HPDE6-E6E7 (cell line): ENCODE data around the gene AMPD3.
A peak's percentile ranks its signal among the peaks of the same experiment; 100 is the strongest.
"Not testable (repeated sequence)": the region's sequence is repeated elsewhere in the genome, so short reads cannot be mapped to it uniquely, and the experiment has no call there.

ENCODE experiments used
- DNase-seq: peaks from one replicate; pipeline ENCODE4 v3.0.0; 2011; ENCODE audit warnings: missing footprints; ENCODE audit errors: extremely low spot score

AMPD3 gene

DNA sequence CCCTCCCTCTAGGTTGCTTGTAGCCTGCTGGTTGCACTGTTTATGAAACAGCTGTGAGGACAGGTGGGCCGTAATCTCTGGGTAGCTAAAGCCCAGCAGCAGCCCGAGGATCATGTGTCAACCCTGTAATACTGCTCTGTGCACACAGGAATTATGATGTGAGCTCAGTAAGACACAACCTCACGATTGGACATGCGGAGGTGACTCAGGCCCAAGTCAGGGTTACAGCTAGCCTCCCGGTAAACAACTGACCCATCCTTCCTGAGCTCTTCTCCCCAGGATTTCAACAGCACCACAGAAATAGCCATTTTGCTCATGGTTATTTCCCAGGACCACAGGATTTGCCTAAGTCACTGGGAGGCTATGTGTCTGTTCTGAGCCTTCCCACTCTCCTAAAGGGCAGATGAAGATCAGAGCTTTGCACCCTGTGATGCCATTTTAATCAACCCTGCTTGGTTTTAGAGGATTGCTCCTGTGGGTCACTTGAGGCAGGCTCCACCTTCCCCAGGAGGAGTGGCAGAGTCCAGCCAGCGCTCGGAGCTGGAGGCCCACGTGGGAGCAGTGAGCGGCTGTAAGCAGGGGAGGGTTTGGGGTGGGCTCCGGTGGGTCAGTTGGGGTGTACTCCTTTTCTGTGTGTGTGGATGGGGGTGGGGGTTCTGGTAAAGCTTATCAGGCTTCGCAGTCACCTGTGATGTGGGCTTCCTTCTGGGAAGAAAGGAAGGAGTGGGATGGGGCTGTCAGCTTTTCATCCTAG is at the start of gene AMPD3:
Gene AMPD3 (plus strand): TSS at position 387 of the 754 bp plus-strand sequence. CDS start 6,256 bp downstream, outside the sequence.
- DNase-seq, result peak; percentile 89

DNA sequence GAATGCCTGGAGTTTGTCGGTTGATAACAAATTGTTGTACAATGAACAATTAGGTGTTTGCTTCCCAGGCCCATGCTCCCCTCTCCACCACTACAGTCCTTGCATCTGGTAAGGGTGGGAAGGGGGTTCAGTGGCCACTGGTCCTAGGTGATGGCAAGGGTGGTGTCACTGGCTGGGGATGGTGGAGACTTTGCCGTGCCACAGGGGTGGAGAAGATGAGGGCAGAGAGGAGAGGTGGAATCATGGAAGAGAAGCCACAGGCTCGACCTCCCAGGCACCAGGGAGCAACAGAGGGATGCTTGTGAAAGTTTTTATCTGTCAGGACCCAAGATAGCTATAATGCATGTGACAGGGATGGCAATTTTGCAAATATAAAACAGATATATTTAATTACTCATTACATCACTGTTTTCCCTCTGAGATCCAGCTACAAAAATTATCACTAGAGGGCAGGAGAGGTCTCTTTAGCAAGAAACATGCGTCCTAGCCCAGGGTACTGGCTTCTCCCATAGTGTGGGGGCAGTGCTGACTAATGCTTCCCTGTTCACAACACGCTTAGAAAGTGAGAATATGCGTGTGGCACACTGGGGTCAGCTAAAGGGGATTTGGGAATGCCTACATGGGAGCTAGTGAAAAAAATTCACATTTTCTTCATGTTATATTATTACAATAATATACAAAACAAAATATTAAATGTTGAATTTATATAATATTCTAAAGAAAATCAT is 49.0 kb upstream of the AMPD3 start:
- DNase-seq, result peak; percentile 69

DNA sequence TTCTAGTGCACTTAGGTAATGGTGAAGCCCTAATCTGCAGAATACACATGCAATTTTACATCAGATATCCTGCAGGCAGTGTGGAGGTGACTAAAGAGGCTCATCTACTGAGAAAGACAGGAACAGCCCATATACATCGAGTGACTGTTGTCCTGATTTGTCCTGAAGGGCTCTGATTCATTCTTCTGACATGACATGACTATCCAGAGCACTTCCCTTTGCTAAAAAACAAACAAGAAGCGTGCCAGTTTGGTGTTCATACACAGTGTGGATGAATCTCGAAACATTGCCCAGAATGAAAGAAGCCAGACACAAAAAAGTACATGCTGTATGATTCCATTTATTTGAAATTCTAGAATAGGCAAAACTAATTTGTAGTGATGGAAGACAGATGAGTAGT is 48.0 kb upstream of the AMPD3 start:
- peak; percentile 61 for DNase-seq

DNA sequence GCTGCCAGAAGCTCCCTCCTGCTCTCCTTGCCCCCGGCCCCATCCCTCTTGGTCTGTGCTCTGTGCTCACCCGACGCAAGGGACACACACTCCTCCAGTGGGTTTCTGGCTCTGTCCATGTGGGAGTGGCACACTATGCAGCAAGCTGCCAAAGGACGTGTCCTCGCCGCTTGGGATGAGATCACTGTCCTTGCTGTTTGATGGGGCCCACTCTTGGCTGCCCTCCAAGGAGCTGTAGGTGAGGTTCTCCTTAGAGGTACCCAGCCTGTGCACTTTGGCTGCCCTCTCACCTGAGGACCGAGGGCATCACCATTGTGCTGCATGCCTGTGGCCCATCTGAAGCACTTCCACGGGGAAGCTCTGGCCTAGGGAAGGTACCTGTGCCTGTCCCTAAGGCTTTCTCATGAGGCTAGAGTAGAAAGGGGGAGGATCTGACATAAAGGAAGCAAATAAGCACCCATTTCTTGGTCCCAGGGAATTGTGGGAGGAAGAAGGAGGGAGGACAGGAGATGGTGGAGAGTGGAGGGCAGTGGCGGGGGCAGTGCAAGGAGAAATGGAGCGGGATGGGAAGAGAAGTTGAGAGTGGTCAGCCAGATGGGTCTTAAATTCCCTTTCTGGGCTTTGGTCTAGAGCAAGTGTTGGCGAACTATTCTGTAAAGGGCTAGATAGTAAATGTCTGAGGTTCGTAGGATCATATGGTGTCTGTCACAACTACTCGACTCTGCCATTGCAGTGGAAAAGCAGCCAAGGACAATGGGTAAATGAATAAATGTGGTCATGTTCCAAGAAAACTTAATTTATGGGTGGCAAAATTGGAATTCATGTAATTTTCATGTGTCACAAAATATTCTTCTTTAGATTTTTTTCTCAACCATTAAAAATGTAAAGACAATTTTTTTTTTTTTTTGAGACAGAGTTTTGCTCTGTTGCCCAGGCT is 47.0 kb upstream of the AMPD3 start:
- no peak for DNase-seq

DNA sequence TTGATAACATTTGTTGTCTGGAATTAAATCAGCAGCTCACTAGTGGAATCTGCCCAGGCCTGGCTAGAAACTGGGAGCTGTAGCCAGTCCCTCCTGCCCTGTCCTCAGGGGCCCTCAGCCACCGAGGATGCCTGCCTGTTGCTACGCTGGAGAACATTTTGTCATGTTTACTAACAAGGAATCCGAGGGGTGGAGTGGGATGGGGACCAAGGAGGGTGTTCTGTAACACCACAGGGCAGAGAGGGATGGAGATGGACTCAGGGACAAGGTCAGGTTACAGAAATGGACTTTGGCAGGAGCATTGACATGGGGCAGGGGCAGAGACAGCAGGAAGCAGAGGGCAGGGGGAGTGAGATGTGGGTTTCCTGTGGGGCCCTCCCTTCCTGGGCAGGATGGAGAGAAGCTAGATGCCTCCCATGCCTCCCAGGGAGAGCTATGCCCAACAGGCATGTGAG is 45.8 kb upstream of the AMPD3 start:
- DNase-seq, result no peak

DNA sequence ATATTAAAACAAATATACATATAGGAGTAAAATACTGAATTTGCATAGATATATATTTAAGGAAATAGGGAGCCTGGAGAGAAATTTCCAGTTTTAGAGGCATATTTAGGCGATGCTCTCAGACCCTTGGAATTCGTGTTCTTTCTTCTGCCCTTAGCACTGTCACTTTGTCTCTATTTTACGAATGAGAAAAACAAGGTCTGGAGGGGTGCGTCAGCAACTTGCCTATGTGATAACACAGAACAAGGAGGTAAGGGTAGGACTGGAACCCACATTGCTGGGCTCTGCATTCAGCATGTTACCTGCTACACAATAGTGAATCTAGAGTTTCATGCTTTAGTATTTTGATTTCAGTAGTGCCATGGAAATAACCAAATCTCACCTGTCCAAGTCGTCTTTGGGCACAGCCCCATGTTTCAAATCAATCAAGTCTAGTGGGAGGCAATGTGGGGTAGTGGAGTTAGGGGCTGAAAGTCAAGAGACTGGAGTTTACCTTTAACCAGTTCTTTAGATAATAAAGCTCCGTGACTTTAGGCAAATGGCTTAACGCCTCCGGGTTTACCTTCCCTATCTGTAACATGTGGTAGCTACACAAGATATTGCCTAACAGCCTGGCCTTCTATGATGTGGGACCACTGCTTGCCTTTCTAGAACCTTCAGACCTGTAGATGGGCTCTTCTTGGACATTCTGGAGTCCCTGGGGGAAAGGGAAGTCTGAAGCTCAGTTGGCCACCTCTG is 44.8 kb upstream of the AMPD3 start:
- DNase-seq, result no peak

DNA sequence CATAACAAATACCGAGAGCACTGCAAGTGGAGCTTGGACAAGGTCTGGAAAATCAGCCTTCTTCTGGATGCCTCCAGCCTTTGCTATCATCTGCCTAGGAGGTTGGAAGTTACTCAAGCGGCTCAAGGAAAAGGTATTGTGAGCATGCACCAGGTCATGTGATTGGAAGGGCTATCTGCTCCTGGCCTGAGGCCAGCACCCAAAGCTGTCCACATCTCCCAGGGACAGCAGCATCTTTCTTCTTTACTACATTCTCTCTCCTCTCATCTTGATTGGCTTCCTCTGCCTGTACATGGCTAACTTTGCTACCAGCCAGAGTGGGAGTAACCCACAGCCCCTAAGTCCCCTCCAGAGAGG is 44.2 kb upstream of the AMPD3 start:
- DNase-seq, result no peak

DNA sequence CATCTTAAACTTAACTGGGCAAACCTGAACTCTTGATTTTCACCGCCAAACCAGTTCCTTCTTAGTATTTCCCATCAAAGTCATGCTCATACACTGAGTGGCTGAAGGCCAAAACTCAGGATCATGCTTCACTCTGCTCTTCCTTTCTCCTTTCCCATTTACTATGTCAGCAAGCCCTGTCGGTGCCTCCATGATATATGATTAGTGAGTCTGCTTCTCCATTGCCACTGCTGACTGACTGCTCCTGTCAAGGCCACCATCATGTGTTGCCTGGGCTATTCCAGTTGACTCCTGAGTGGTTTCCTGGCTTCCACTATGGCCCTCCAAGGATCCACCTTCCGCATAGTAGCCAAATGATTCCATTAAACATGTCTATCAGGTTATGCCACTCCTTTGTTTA is 42.8 kb upstream of the AMPD3 start:
- DNase-seq, result no peak

DNA sequence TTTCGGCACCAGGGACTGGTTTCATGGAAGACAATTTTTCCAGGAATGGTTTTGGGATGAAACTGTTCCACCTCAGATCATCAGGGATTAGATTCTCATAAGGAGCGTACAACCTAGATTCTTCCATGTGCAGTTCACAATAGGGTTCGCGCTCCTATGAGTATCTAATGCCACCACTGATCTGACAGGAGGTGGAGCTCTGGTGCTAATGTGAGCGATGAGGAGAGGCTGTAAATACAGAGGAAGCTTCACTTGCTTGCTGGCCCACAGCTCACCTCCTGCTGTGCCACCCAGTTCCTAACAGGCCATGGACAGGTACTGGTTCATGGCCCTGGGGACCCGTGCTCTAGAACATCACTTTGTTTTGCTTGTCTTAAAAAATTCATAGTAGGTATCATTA is 41.8 kb upstream of the AMPD3 start:
- DNase-seq, result no peak

DNA sequence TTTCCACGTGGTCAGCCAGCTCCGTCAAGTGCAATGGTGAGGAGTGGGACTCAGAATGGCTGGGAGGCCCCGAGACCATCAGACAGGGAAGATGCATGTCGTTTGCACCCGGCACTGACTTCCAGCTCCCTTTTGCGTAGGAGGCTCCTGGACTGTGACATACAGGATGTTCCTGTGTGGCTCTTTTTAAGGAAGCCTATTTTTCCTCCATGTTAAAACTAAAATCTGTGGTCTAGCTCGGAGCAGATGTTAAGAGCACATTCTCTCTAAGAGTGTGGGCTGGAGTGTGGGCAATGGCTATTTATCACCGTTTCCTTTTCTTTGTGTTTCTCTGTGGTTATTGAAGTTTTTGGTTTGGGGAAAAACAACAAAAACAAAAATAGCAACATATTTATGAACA is 40.9 kb upstream of the AMPD3 start:
- DNase-seq, result no peak

DNA sequence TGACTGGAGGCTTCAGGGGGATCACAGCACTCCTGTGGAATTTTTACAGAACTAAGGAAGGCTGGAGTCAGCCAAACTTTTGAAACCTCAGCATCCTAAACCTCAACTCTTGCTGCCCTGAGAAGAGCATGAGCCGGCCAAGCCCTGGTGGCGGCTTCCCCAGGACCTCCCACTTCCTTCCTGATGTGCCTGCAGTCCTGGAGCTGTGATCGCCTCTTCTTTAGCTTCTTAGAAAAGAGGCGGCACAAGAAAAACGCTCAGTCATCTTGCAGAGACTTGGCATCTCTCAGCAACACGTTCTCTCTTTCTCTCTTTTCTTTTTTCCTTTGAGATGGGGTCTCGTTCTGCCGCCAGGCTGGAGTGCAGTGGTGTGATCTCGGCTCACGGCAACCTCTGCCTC is 40.4 kb upstream of the AMPD3 start:
- no peak for DNase-seq

DNA sequence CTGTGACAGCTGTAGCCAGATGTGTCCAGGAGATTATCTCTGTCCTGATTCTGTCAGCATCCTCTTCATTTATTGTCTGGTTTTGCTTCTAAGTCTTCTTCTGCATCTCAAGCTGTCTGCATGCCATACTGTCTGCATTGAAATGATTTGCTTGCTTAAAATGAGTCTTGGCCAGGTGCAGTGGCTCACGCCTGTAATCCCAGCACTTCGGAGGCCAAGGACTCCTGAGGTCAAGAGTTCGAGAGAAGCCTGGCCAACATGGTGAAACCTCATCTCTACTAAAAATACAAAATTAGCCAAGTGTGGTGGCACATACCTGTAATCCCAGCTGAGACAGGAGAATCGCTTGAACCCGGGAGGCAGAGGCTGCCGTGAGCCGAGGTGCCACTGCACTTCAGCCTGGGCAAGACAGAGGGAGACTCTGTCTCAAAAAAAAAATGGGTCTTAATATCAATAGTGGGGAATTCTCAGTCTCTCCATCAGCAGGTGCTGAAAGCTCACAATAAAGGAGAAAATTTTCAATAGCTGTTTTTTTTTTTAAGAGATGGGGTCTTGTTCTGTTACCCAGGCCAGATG is 39.2 kb upstream of the AMPD3 start:
- no peak for DNase-seq

DNA sequence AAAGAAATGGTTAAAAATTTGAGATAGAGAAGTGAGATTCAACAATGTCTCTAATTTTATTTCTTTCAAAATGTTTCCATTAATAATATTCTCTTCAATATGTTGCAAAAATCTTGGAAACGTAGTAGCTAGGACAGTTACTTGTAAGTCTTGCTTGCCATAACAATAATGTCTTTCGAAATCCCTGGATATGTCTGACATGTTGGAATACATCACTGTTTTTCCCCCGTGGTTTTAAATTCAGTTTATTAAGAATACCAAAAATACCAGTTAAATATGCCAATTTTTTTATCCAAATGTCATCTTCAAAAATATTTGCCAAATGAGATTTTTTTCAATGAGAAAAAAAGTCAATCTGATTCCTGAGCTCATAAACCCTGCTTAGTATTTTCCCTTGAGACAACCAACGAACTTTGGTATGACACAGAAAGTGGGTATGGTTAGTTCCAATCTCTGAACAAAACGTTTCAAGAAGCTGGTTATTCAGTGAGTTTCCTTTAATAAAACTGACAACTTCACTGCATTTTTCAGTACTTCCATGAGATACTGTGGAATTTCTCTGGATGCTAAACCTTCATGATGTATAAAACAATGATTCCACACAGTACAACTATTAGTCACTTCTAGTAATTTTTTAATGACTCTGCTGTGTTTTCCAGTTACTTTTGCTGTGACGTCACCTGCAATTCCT is 36.7 kb upstream of the AMPD3 start:
- no peak for DNase-seq

DNA sequence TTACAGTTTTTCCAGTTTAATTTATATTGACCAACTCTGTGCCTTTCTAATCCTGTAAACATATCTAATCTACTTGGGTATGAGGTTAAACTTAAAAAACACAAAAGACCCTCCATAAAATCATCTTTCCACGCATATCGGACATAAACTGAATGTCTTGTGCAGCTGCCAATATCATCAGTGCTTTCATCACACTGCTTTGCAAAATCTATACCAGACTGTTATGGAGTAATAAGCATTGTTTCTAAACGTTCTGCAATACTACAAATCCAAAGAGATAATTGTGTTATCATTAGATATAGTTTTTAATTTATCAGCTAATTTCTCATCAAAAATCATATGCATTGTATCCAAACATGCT is 36.1 kb upstream of the AMPD3 start:
- DNase-seq, result no peak

DNA sequence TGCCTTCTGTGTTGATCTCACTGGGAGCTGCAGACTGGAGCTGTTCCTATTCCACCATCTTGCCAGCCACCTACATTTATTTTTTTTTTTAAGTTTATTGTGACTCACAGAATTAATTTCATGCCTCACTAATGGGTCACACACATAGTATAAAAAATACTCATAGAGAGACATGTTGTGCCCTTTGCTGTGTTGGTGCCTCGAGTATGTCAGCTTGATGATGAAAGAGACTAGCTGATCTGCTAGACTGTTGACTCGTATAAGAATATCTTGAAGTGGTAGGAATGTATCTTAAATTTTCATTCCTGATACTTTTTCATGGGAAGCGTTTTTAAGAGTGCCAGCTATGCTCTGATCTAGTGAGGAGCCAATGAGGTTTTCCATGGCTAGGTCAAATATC is 28.6 kb upstream of the AMPD3 start:
- DNase-seq, result no peak

DNA sequence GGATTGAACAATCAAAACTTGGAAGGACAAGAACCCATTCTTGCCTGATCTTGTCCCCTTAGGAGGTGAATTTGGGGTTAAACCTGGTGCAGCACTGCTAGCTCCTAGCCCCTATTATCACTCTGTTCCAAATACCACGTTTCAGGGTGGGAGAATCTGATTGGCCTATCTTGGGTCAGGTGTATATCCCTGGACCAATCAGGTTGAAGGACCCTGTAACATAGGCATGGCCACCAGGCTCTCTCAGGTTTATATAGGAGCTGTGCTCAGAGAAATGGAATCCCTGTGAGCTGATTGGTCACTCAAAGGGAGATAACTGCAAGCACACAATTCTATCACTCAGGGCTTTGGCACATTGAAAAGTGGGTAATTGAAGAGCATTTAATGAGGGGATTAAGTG is 26.6 kb upstream of the AMPD3 start:
- DNase-seq, result no peak

DNA sequence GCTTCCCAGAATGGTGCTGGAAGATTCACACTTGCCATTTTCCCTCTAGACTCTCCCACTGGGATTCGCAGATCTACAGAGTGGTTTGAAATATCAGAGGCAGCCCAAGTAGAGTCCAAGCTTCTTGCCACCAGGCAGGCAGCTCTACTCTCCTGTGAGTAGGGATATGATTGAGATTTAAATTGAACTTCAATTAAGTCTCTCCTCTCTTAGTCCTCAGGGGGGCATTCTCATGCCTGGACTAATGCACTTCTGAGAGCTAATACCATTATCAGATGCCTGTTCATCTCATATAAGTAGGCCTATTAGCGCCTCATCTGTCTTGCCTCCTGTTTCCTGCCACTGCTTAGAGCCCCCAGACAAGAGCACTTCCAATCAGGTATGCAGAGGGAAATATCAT is 25.5 kb upstream of the AMPD3 start:
- no peak for DNase-seq

DNA sequence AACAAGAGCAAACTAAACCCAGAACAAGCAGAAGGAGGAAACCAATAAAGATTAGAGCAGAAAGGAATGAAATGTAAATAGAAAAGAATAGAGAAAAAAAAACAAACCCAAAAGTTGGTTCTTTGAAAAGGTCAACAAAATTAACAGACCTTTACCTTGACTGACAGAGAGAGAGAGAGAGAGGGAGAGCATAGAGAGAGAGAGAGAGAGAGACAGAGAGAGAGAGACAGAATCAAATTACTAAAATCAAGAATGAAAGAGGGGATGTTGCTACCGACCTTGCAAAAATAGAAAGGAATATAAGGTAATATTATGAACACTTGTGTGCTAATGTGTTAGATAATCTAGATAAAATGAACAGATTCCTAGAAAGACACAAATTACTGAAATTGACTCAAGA is 22.6 kb upstream of the AMPD3 start:
- DNase-seq, result no peak

DNA sequence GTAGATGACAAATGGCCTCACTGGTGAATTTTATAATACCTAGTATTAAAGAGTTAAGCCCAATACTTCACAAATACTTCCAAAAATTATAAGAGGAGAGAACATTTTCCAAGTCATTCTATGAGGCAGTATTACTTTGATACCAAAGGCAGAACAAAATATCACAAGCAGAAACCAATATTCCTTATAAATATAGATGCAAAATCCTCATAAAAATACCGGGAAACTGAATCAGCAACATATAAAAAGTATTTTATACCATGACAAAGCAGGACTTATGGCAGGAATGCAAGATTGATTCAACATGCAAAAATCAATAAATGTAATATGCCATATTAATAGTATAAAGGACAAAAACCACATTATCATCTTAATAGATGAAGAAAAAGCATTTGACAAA is 22.1 kb upstream of the AMPD3 start:
- no peak for DNase-seq

DNA sequence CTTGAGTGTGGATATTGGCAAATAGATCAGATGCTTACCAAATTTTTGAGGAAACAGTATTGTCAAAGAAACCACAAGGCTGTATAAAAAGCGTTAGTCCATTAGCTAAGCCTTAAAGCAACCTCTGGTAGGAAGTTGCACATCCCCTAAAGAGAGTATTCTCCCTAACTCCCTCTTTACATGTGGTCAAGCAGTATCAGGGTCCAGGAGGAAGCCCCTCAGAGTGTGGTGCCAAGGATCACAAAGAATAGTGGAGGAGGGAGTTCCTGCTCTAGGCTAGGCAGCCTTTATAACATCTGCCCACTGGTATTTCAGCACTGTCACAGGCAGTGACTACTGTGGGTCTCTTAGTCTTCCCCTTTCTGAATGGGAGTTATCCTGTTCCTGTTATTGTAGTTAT is 18.8 kb upstream of the AMPD3 start:
- DNase-seq, result no peak

DNA sequence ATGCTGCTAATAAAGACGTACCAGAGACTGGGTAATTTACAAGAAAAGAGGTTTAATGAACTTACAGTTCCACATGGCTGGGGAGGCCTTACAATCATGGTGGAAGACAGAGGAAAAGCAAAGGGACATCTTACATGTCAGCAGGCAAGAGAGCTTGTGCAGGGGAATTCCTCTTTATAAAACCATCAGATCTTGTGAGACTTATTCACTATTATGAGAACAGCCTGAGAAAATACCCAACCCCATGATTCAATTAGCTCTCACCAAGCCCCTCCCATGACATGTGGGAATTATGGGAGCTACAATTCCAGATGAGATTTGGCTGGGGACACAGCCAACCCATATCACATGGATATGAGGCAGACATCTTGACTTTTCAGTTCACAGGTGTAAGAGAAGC is 18.4 kb upstream of the AMPD3 start:
- DNase-seq, result not testable (repeated sequence)
